Measurements from ENCODE around the gene RASD1. TPM values are rescaled to one million over a fixed set of nuclear protein-coding genes. Genes with fewer than 3 reads are reported as not detected.
A peak's percentile ranks its signal among the peaks of the same experiment; 100 is the strongest.

RASD1 gene, protein sequence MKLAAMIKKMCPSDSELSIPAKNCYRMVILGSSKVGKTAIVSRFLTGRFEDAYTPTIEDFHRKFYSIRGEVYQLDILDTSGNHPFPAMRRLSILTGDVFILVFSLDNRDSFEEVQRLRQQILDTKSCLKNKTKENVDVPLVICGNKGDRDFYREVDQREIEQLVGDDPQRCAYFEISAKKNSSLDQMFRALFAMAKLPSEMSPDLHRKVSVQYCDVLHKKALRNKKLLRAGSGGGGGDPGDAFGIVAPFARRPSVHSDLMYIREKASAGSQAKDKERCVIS
- polyA plus RNA-seq (2012; ENCODE audit: low read depth, missing spikeins), result 0.08 TPM

DNA sequence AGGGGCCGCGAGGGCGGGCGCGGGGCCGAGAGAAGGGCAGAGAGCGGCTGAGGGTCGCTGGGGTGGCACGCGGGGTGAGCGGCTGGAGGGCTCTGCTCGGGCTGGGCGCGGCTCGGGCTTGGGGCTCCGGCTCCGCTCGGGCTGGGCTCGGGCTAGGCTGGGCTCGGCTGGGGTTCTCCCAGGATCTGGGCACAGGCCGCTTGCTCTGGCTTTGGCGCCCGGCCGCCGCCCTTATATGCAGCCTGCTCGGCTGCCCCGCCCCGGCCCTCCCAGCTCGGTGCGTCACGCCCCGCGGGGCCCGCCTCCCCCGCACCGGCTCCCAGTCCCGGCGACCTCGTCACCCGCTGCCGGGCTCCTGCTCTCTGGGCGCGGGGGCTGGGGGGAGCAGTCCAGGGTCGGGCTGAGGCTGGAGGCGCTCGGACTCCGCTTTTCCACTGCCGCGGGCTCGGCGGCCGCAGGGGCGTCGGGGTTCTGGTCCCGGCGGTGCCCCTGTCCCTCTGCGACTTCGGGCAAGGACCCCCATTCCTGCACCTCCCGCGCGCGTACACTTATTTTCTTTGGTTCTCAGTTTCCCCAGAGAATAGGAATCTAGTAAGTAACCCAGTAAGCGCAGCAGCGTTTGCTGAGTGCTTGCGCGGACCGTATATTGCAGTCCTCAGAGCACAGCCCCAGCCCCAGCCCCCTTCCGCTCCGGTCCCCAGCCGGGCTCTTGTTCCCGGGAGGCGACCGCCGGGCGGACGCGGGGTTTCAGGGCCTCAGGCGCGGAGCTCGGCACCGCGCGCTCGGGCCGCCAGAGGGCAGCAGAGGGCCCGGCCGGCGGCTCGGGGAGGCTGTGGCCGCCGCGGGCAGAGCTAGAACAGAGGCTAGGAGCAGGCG is at the start of gene RASD1:
Gene RASD1, minus strand, starts transcription at position 207 of the 876 bp plus-strand sequence. CDS start 214 bp downstream, outside the sequence.
- TF ChIP-seq PAX5 (IDR thresholded peaks at IDR 0.05; ENCODE audit: insufficient read depth, low read length, severe bottlenecking) (no peak), TAF1 (IDR thresholded peaks at IDR 0.05; ENCODE audit: low read depth, low read length) (no peak), SPI1 (IDR thresholded peaks at IDR 0.05; ENCODE audit: low read depth, low read length) (no peak), POLR2AphosphoS5 (IDR thresholded peaks at IDR 0.05; ENCODE audit: low read depth, low read length) (no peak), POU2F2 (IDR thresholded peaks at IDR 0.05; ENCODE audit: low read depth, low read length) (no peak), POLR2A (IDR thresholded peaks at IDR 0.05; ENCODE audit: low read depth, low read length) (no peak)
- FAIRE-seq (peak; percentile 75), DNase-seq (ENCODE audit: insufficient read length, low spot score) (peak; percentile 98)

DNA sequence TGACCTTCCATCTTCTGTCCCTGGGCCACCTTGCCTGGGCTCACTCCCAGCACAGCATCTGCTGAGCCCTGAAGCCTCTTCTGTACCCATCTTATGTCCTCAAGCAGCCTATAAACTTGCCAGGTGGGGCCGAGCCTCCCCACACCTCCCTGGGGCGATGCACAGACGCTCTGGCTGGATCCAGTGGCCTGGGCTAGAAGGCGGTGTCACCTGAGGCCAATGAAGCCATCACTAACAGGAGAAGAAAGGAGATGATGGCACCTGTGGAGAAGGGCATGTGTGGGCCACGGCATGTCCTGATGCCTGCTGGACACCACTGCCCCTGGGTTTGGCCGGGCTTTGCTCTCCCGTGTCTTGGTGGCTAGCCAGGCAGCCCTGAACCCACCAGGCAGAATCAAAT is 49.8 kb upstream of the RASD1 start:
- TF ChIP-seq POU2F2 (IDR thresholded peaks at IDR 0.05; ENCODE audit: low read depth, low read length), result no peak
- TF ChIP-seq PAX5 (IDR thresholded peaks at IDR 0.05; ENCODE audit: insufficient read depth, low read length, severe bottlenecking), result no peak
- TF ChIP-seq SPI1 (IDR thresholded peaks at IDR 0.05; ENCODE audit: low read depth, low read length), result no peak
- no peak for TF ChIP-seq POLR2AphosphoS5 (IDR thresholded peaks at IDR 0.05; ENCODE audit: low read depth, low read length)
- DNase-seq (ENCODE audit: insufficient read length, low spot score) (no peak), FAIRE-seq (no peak)

DNA sequence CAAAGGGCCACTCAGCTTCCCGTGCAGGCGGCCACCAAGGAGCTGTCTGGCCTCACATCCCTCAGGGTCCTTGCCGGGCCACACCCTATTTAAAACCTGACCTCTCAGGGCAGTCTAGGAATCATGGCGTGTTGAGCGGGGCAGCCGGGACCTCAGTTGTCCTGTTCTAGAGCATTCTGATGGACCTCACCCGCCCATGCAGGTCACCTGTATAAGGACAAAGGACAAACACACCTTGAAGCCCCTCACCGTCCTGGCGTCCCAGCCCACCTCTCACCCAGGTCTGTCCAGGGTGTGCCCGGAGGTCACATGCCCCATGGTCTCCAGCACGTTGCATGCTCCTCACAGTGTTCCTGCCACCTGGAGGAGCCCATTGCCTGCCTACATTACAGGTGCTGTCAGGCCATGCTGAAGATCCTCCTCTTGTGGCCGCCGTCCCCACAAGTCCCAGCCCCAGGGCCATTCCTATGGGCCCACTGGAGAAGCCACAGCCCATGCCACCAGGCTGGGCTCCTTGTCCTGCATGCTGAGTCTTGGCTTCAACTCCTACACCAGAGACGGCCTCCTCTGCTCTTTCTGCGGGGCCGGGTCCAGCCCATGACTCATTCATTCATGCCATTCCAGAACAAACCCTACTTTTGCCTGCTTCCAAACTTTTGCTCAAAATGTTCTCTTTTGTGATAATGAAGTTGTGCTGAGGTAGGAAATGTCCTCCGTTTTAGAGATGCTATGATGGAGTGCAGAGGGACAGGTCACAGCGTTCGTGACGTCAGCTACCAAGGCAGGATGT is 49.0 kb upstream of the RASD1 start:
- FAIRE-seq, result no peak
- no peak for TF ChIP-seq POU2F2 (IDR thresholded peaks at IDR 0.05; ENCODE audit: low read depth, low read length)
- DNase-seq (ENCODE audit: insufficient read length, low spot score), result no peak

DNA sequence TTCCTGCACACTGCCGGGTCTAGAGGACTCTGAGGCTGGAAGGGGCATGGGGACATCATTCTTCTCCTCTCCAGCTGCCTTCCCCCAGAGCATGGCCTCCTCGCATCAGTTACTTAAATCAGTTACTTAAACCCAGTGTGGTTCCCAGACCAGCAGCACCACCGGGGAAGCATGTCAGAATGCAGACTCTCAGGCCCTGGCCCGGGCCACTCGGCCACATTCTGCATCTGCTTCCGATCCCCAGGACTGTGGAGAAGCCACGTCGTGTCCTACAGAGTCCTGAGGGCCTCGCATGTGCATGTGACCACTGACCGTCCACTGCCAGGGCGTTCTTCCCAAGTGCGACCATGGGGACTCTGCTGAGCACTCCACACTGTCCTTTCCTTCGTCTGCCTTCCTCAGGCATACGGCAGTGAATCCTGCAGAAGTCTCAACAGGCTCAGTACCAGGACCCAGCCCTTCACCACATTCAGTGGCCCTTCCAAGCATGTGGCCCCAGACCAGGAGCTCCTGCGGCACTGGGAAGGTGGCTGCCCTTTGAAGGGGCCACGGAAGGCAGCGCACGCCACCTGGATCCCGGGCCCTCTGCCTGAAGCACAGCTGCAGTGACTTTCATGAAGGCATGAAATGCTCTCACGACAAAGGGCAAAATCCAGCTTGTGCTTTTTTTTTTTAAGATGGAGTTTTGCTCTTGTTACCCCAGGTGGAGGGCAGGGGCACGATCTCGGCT is 46.9 kb upstream of the RASD1 start:
- no peak for DNase-seq (ENCODE audit: insufficient read length, low spot score)
- no peak for FAIRE-seq
- TF ChIP-seq TAF1 (IDR thresholded peaks at IDR 0.05; ENCODE audit: low read depth, low read length) (no peak), PAX5 (IDR thresholded peaks at IDR 0.05; ENCODE audit: insufficient read depth, low read length, severe bottlenecking) (no peak), POLR2A (IDR thresholded peaks at IDR 0.05; ENCODE audit: low read depth, low read length) (no peak), SPI1 (IDR thresholded peaks at IDR 0.05; ENCODE audit: low read depth, low read length) (no peak), POU2F2 (IDR thresholded peaks at IDR 0.05; ENCODE audit: low read depth, low read length) (no peak), POLR2AphosphoS5 (IDR thresholded peaks at IDR 0.05; ENCODE audit: low read depth, low read length) (no peak)

DNA sequence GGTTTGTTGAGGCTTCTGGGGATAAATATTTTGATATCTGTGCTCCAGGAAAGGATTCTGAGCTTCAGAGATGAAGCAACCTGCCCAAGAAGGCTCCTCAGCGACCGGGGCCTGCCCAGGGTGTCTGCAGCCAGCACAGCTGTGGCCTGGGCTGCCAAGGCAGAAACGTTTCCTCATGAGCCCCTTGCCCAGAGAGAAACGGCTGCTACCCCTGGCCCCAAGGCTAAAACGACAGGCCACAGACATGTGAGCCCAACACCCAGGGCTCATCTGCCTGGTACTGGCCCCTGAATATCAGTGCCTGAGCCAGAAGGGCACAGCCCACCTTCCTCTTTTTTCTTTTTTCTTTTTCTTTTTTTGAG is 45.4 kb upstream of the RASD1 start:
- no peak for TF ChIP-seq POLR2AphosphoS5 (IDR thresholded peaks at IDR 0.05; ENCODE audit: low read depth, low read length)
- no peak for TF ChIP-seq SPI1 (IDR thresholded peaks at IDR 0.05; ENCODE audit: low read depth, low read length)
- TF ChIP-seq POLR2A (IDR thresholded peaks at IDR 0.05; ENCODE audit: low read depth, low read length), result no peak
- no peak for FAIRE-seq
- no peak for DNase-seq (ENCODE audit: insufficient read length, low spot score)

DNA sequence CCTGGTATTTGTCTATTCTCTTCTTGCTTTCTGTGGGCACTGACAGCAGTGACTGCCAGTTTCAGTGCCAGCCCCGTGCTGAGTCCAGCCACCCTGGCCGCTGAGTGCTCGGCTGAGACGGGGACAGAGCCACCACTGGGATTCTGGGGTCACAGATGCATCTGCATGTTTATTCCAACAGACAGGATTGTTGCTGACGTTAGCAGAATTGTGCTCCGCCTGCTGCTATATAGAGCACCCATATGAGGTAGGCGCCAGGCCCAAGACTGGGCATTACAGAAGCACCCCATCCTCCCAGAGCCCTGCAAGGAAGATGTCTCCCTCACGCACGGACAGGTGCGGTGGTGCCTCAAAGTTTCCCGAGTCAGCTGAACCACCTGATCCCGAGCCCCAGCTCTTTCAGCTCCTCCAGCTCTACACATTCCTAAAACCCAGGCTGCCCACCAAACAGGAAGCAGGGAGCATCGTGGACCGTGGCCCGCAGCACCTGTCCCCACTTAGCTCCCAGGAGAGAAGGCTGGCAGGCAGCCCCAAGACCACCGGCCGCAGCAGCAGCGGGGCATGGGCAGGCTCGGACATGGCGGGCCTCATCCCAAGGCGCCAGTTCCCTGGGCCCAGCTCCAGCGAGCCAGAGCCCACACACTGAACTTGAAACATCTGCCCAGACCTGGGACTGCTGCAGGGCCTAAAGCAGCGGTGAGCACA is 44.9 kb upstream of the RASD1 start:
- TF ChIP-seq TAF1 (IDR thresholded peaks at IDR 0.05; ENCODE audit: low read depth, low read length) (no peak), POLR2AphosphoS5 (IDR thresholded peaks at IDR 0.05; ENCODE audit: low read depth, low read length) (no peak), POLR2A (IDR thresholded peaks at IDR 0.05; ENCODE audit: low read depth, low read length) (no peak), SPI1 (IDR thresholded peaks at IDR 0.05; ENCODE audit: low read depth, low read length) (no peak), POU2F2 (IDR thresholded peaks at IDR 0.05; ENCODE audit: low read depth, low read length) (no peak), PAX5 (IDR thresholded peaks at IDR 0.05; ENCODE audit: insufficient read depth, low read length, severe bottlenecking) (no peak)
- no peak for FAIRE-seq
- DNase-seq (ENCODE audit: insufficient read length, low spot score), result no peak

- FAIRE-seq, result no peak
- no peak for DNase-seq (ENCODE audit: insufficient read length, low spot score)
- TF ChIP-seq PAX5 (IDR thresholded peaks at IDR 0.05; ENCODE audit: insufficient read depth, low read length, severe bottlenecking) (no peak), POU2F2 (IDR thresholded peaks at IDR 0.05; ENCODE audit: low read depth, low read length) (no peak), SPI1 (IDR thresholded peaks at IDR 0.05; ENCODE audit: low read depth, low read length) (no peak), POLR2AphosphoS5 (IDR thresholded peaks at IDR 0.05; ENCODE audit: low read depth, low read length) (no peak), TAF1 (IDR thresholded peaks at IDR 0.05; ENCODE audit: low read depth, low read length) (no peak), POLR2A (IDR thresholded peaks at IDR 0.05; ENCODE audit: low read depth, low read length) (no peak)
Measured at GRCh38 chr17:17540278-17540906, 44.2 kb upstream of the RASD1 start.

- DNase-seq (ENCODE audit: insufficient read length, low spot score) (no peak), FAIRE-seq (no peak)
- no peak for TF ChIP-seq TAF1 (IDR thresholded peaks at IDR 0.05; ENCODE audit: low read depth, low read length)
Measured at GRCh38 chr17:17539591-17539990, 43.4 kb upstream of the RASD1 start.

All from GM12891 (cell line).